ENCODE results near the gene GVQW3.
"Not testable (repeated sequence)": the region's sequence is repeated elsewhere in the genome, so short reads cannot be mapped to it uniquely, and the experiment has no call there.

Gene GVQW3

GRCh38 chr11:76388408-76388807, 7.3 kb downstream of the GVQW3 start:
- DNase-seq (ENCODE audit: low spot score): no peak

GRCh38 chr11:76391021-76391420, 9.9 kb downstream of the GVQW3 start:
- no peak for DNase-seq (ENCODE audit: low spot score)

DNA sequence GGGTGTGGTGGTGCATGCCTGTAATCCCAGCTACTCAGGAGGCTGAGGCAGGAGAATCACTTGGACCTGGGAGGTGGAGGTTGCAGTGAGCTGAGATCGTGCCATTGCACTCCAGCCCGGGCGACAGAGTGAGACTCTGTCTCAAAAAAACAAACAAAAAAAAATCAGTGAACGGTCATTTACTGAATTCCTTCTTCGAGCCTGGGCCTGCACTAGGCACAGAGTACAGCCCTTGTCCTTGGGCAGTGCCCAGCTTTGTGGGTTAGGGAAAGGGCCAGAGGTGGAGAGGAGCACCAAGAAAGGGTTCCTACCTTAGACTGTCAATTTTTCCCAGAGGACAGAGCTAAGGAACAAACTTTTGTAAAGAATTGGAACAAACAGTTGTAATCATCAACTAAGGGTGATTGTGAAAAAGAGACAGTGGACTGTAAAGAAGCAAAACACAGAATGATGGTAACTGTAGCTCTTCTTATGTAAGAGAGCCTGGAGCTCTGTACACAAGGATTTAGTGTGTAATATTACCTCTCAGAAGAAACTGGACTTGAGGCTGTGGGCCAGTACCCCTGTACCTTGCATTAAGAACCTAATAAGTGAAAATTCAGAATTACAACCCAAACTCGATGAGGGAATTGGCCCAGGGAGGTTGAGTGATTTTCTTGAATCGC, 10.8 kb downstream of the GVQW3 start:
- DNase-seq (ENCODE audit: low spot score): no peak

GRCh38 chr11:76392870-76393269, 11.7 kb downstream of the GVQW3 start:
- DNase-seq (ENCODE audit: low spot score): no peak

DNA sequence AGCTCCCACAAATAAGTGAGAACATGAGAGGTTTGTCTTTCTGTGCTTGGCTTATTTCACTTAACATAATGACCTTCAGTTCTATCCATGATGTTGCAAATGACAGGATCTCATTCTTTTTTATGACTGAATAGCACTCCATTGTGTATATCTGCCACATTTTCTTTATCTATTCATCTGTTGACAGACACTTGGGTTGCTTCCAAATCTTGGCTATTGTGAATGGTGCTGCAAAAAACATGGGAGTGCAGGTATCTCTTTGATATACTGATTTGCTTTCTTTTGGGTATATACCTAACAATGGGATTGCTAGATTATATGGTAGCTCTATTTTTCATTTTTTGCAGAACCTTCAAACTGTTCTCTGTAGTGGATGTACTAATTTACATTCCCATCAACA, 13.3 kb downstream of the GVQW3 start:
- no peak for DNase-seq (ENCODE audit: low spot score)

- no peak for DNase-seq (ENCODE audit: low spot score)
Measured at GRCh38 chr11:76395296-76395695, 14.2 kb downstream of the GVQW3 start.

- no peak for DNase-seq (ENCODE audit: low spot score)
Measured at GRCh38 chr11:76397383-76397782, 16.3 kb downstream of the GVQW3 start.

DNA sequence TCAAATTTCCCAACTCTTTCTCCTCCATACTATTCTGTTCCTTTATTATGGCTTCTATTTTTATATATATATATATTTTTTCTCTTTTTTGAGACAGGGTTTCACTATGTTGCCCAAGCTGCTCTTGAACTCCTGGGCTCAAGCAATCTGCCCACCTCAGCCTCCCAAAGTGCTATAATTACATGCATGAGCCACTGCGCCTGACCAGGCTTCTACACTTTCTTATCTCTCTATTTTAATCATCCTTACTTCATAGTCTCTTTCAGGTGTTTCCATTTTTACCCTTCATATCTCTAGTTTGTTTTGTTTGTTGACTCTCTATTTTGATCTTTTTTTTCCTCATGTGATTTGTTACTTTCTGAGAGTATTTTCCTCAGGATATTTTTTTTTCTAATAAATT, 19.8 kb downstream of the GVQW3 start:
- DNase-seq (ENCODE audit: low spot score): no peak

- DNase-seq (ENCODE audit: low spot score): not testable (repeated sequence)
Measured at GRCh38 chr11:76401484-76401883, 20.4 kb downstream of the GVQW3 start.

DNA sequence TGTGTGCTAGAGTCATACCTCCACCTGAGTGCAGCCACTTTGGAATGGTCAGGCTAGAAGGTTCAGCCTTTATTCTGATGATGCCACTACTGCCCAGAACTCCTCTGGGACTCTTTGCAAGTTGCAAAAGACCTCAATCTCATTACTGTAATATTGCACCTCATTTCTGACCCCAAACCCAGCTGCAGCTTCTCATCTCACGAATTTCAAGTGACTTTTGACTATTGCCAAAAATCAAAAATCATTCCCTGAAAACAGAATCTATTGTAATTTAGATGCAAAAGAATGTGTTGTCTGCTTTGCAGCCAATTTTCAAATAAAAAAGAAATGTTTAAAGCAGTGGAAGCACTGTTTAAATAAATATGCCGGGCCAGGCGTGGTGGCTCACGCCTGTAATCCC, 25.2 kb downstream of the GVQW3 start:
- DNase-seq (ENCODE audit: low spot score): no peak

DNA sequence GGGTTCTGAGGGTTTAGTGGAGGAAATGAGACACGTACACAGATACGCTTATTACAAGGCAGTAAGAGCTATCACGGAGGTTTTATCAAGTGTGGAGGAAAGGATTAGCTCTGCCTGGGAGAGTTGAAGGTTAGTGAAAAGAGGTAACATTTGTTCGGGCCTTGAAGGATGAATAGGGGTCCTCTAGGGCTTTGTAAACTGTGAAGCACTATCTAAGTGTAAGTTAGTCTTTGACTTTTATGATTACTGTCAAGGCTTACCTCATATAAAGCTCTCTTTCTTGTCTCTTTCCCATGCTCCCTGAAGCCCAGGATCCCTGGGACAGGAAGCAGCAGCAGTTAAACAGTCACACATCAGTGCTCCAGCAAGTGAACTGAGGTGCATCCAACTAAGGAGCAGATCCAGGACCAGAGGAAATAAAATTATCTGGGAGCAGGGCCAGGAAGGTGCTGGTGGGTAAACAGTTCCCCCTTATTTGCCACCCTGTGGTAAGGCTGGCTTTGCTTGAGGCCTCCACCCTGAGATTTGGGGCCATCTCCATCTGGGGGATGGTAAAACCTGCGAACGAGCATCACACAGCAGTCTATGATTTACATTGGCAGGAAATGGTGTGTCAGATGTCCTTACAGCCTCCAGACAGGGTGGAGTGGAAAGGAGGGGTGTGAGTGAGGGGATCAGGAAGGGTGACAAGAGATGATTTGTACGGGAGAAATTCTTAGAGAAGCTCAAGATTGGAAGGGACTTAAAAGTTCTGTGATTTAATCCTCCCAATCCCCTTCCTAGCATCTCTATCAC, 27.2 kb downstream of the GVQW3 start:
- no peak for DNase-seq (ENCODE audit: low spot score)

- DNase-seq (ENCODE audit: low spot score): no peak
Measured at GRCh38 chr11:76410851-76411357, 29.8 kb downstream of the GVQW3 start.

GRCh38 chr11:76415073-76415472, 34.0 kb downstream of the GVQW3 start:
- DNase-seq (ENCODE audit: low spot score): no peak

DNA sequence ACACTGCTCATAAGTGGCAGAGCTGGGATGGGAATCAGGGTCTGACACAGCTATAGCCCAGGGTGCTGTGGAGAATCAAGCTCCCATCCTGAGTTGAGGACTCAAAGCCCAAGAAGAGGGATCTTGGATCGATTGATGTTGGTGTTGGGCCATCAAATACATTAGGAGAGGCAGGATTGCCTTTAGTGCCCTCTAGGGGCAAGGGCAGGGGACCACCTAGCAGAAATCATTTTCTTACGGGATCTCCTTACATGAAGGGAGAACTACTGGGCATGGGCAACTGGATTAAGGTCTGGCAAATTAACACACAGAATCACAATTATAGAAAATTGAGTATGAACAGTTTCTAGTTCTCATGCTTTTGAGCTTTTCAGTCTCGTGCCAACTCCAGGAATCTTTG, 38.8 kb downstream of the GVQW3 start:
- peak; percentile 15 for DNase-seq (ENCODE audit: low spot score)

GRCh38 chr11:76424379-76424778, 43.3 kb downstream of the GVQW3 start:
- no peak for DNase-seq (ENCODE audit: low spot score)

DNA sequence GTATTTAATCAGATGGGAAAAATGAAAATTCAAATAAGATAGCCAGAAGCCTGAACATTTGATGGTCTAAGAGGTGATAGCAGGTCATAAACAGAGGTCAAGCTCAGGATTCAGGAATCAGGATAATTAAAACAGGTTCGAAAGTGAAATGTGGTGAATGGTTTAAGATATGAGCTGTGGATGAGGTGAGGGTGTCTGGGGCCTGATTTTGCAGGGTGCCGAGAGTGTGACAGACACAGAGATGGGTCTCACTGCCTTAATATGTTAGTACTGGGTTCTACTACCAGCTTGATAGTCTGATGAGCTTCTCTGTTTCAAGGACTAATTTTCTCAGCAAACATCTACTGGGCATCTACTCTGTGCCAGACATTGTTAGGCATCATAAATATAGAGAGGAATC, 43.8 kb downstream of the GVQW3 start:
- DNase-seq (ENCODE audit: low spot score): no peak

DNA sequence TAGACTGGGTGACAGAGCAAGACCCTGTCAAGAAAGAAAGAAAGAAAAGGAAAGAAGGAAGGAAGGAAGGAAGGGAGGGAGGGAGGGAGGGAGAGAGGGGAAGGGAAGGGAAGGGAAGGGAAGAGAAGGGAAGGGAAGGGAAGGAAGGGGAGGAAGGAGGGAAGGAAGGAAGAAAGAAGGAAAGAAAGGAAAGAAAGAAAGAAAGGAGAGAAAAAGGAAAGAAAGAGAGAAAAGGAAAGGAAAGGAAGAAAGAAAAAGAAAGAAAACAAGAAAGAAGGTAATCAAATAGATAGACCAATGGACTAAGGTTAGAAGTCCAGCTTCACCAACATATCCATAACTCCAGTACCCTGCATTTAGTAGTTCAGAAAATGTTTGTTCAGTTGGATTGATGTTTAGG, 45.5 kb downstream of the GVQW3 start:
- DNase-seq (ENCODE audit: low spot score): no peak

GRCh38 chr11:76436020-76436419, 54.9 kb downstream of the GVQW3 start:
- DNase-seq (ENCODE audit: low spot score): no peak

GRCh38 chr11:76443268-76443980, 62.3 kb downstream of the GVQW3 start:
- DNase-seq (ENCODE audit: low spot score): no peak

DNA sequence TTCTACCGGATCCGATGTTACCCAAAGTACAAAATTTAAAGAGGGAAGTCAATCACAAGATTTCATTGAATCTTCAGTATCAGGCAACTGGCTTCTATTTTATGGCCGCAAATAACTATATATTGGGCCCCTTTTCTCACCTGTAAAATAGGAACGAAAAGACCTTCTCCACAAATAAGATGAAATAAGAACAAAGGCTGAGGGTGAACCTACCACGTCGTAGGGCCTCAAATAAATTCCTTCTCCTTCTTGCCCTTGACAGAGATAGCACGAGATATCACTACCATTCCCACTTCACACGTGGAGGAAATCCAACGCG, 62.9 kb downstream of the GVQW3 start:
- no peak for DNase-seq (ENCODE audit: low spot score)

DNA sequence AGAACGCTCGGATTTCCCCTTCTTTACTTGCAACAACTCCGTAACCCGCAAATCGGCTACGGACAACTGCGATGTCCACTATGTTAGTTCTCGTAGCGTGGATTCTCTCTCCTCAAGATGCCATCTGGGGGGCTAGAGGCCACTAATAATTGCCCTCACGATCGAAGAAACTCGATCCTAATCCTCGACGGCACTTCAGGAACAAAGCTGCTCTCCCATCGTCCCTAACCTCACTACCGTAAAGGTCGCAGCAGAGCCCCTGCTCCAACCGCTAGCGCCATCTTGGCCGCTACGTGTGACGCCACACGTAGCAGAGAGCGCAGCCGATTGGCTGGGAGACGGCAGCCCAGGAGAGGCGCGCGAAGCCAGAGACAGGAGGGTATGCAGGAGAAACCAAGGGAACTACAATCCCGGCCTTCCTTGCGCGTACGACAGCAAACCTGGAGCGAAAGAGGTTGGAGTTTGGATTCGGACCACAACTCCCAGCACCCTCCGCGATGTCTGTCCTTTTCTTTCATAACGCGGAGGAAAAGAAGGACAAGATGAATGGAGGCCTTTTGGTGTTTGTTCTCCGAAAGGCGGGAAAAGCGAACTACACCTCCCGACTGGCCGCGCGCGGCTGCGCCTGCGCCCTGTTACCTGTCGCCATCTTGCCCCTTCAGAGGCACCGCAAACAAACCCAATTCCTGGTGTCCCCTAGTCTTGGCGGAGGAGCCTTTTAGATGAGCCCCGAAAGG, 63.4 kb downstream of the GVQW3 start, which contains the start of gene EMSY:
EMSY (plus strand) TSS at position 635 of the 737 bp plus-strand sequence. CDS start 1,921 bp downstream, outside the sequence.
- DNase-seq (ENCODE audit: low spot score): peak; percentile 83

Measured in HuH-7.5 (cell line).